ENCODE data around the gene GPS1. TPM values are rescaled to one million over a fixed set of nuclear protein-coding genes. Genes with fewer than 3 reads are reported as not detected.

The GPS1 gene
- total RNA-seq, 2 experiments from 2014 or later: 97.6 to 104 TPM

GRCh38 chr17:82077617-82078358 is 26.1 kb downstream of the GPS1 start:
- ChIA-PET POLR2A (interaction anchor here (1.4 kb wide), 1 partner anchor 12 kb away, joined by 7 read pairs; the partner anchor contains the start of gene DUS1L), CTCF (no interaction called here)
- Mint-ChIP-seq H3K4me3 (no peak overlapping the region), H3K9me3 (ENCODE audit: insufficient read depth) (no peaks in the 10 kb centered on the region), H3K36me3 (ENCODE audit: low read depth) (peaks cover 15% of the 10 kb centered on the region), H3K4me1 (ENCODE audit: low read depth) (no peaks in the 10 kb centered on the region), H3K27ac (no peak overlapping the region), H3K27me3 (ENCODE audit: low read depth) (peaks cover 3% of the 10 kb centered on the region)
- DNase-seq: no peak
- ATAC-seq: no peak

DNA sequence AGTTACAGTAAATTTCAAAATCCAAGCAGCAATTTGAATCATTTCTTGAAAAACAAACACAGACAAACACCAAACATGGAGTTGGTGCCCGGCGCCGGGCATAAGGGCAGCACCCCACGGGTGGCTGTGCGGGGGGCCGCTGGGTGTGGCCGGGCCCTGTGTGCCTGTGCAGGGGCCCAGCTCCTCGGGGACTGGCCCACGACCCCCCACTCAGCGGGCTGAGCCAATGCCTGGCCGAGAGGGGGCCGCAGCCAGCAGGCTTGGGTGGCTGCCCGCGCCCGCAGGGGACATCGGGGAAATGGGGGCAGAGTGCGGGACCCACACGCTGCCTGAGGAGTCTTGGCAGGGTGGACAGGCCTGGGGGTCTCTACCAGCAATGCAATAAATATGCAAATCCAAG is 26.7 kb downstream of the GPS1 start:
- H3K9me3 Mint-ChIP-seq (ENCODE audit: insufficient read depth): no peaks in the 10 kb centered on the region
- H3K27me3 Mint-ChIP-seq (ENCODE audit: low read depth): peaks cover 3% of the 10 kb centered on the region
- no peaks in the 10 kb centered on the region for H3K4me1 Mint-ChIP-seq (ENCODE audit: low read depth)
- no peak for ATAC-seq
- DNase-seq: no peak
- POLR2A ChIA-PET: no interaction called here
- no peak overlapping the region for H3K4me3 Mint-ChIP-seq
- CTCF ChIA-PET: no interaction called here
- H3K27ac Mint-ChIP-seq: no peak overlapping the region
- H3K36me3 Mint-ChIP-seq (ENCODE audit: low read depth): peaks cover 18% of the 10 kb centered on the region

GRCh38 chr17:82079001-82079677 is 27.4 kb downstream of the GPS1 start:
- ChIA-PET POLR2A (no interaction called here), CTCF (no interaction called here)
- Mint-ChIP-seq H3K4me1 (ENCODE audit: low read depth) (no peaks in the 10 kb centered on the region), H3K36me3 (ENCODE audit: low read depth) (peaks cover 21% of the 10 kb centered on the region), H3K9me3 (ENCODE audit: insufficient read depth) (no peaks in the 10 kb centered on the region), H3K27me3 (ENCODE audit: low read depth) (no peaks in the 10 kb centered on the region), H3K4me3 (no peak overlapping the region), H3K27ac (no peak overlapping the region)
- DNase-seq (no peak), ATAC-seq (no peak)

GRCh38 chr17:82080048-82080788 is 28.5 kb downstream of the GPS1 start:
- no peak overlapping the region for H3K4me3 Mint-ChIP-seq
- no peaks in the 10 kb centered on the region for H3K9me3 Mint-ChIP-seq (ENCODE audit: insufficient read depth)
- ChIA-PET POLR2A (interaction anchor here (0.6 kb wide), 1 partner anchor 226 kb away, joined by 3 read pairs; no protein-coding TSS in a partner anchor), CTCF (no interaction called here)
- peaks cover 28% of the 10 kb centered on the region for H3K36me3 Mint-ChIP-seq (ENCODE audit: low read depth)
- H3K4me1 Mint-ChIP-seq (ENCODE audit: low read depth): no peaks in the 10 kb centered on the region
- DNase-seq: no peak
- no peaks in the 10 kb centered on the region for H3K27me3 Mint-ChIP-seq (ENCODE audit: low read depth)
- H3K27ac Mint-ChIP-seq: no peak overlapping the region
- no peak for ATAC-seq

GRCh38 chr17:82080789-82081464 is 29.2 kb downstream of the GPS1 start:
- ChIA-PET POLR2A (interaction anchor here (0.6 kb wide), 1 partner anchor 227 kb away, joined by 3 read pairs; no protein-coding TSS in a partner anchor), CTCF (no interaction called here)
- DNase-seq (no peak), ATAC-seq (no peak)
- Mint-ChIP-seq H3K4me1 (ENCODE audit: low read depth) (no peaks in the 10 kb centered on the region), H3K9me3 (ENCODE audit: insufficient read depth) (no peaks in the 10 kb centered on the region), H3K36me3 (ENCODE audit: low read depth) (peaks cover 28% of the 10 kb centered on the region), H3K27me3 (ENCODE audit: low read depth) (no peaks in the 10 kb centered on the region), H3K4me3 (no peak overlapping the region), H3K27ac (no peak overlapping the region)

- H3K27ac Mint-ChIP-seq: no peak overlapping the region
- ATAC-seq: no peak
- no peaks in the 10 kb centered on the region for H3K9me3 Mint-ChIP-seq (ENCODE audit: insufficient read depth)
- ChIA-PET POLR2A (interaction anchor here (0.6 kb wide), 1 partner anchor 11 kb away, joined by 3 read pairs; no protein-coding TSS in a partner anchor), CTCF (no interaction called here)
- H3K27me3 Mint-ChIP-seq (ENCODE audit: low read depth): no peaks in the 10 kb centered on the region
- no peak for DNase-seq
- no peaks in the 10 kb centered on the region for H3K4me1 Mint-ChIP-seq (ENCODE audit: low read depth)
- H3K4me3 Mint-ChIP-seq: no peak overlapping the region
- peaks cover 30% of the 10 kb centered on the region for H3K36me3 Mint-ChIP-seq (ENCODE audit: low read depth)
These were observed 29.8 kb downstream of the GPS1 start for GRCh38 chr17:82081546-82081945.

DNA sequence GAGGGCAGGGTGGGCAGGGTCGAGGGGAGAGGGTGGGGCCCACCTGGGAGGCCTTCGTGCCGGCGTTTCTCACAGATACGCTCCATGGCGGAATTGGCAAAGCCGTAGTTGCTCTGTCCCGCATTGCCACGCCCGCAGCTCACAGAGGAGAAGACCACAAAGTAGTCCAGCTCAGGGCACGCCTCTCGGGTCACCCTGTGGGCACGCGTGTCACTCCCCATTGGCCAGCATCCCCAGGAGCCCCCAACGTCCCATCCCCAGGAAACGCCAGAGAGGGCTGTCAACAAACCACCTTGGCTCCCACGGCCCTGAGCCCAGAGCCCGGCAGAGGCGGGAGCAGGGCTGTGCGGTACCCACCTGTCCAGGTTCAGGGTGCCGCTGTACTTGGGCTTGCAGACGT is 30.3 kb downstream of the GPS1 start:
- Mint-ChIP-seq H3K9me3 (ENCODE audit: insufficient read depth) (no peaks in the 10 kb centered on the region), H3K36me3 (ENCODE audit: low read depth) (peaks cover 30% of the 10 kb centered on the region), H3K27ac (no peak overlapping the region), H3K4me3 (no peak overlapping the region), H3K4me1 (ENCODE audit: low read depth) (no peaks in the 10 kb centered on the region), H3K27me3 (ENCODE audit: low read depth) (no peaks in the 10 kb centered on the region)
- ChIA-PET CTCF (no interaction called here), POLR2A (interaction anchor here (0.6 kb wide), 1 partner anchor 11 kb away, joined by 3 read pairs; no protein-coding TSS in a partner anchor)
- no peak for DNase-seq
- ATAC-seq: no peak

DNA sequence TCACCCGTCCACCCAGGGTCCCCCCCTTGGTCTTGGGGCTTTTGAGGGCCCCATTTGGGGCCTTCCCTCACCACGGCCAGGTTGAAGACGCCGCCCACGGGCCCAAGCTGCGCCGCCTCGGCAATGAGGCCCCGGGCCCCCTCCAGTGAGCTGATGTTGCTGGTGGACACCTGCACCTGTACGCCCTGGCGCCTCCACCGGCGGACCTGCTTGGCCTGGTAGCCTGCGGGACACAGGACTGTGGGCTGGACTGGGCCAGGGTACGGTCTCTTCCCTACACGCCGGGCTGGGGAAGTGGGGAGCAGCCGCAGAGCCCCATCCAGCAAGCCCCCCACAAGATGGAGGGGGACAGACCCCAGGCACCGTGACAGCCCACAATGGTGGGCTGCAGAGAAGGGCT is 30.8 kb downstream of the GPS1 start:
- Mint-ChIP-seq H3K36me3 (ENCODE audit: low read depth) (peaks cover 30% of the 10 kb centered on the region), H3K4me3 (no peak overlapping the region), H3K27ac (no peak overlapping the region), H3K27me3 (ENCODE audit: low read depth) (no peaks in the 10 kb centered on the region), H3K9me3 (ENCODE audit: insufficient read depth) (no peaks in the 10 kb centered on the region), H3K4me1 (ENCODE audit: low read depth) (no peaks in the 10 kb centered on the region)
- no peak for ATAC-seq
- ChIA-PET POLR2A (no interaction called here), CTCF (no interaction called here)
- DNase-seq: no peak

- no peaks in the 10 kb centered on the region for H3K9me3 Mint-ChIP-seq (ENCODE audit: insufficient read depth)
- POLR2A ChIA-PET: no interaction called here
- CTCF ChIA-PET: no interaction called here
- DNase-seq: no peak
- no peaks in the 10 kb centered on the region for H3K4me1 Mint-ChIP-seq (ENCODE audit: low read depth)
- ATAC-seq: no peak
- no peak overlapping the region for H3K4me3 Mint-ChIP-seq
- H3K27ac Mint-ChIP-seq: no peak overlapping the region
- no peaks in the 10 kb centered on the region for H3K27me3 Mint-ChIP-seq (ENCODE audit: low read depth)
- H3K36me3 Mint-ChIP-seq (ENCODE audit: low read depth): peaks cover 32% of the 10 kb centered on the region
These were observed 31.3 kb downstream of the GPS1 start for GRCh38 chr17:82083009-82083408.

GRCh38 chr17:82083533-82084359 is 32.0 kb downstream of the GPS1 start:
- Mint-ChIP-seq H3K9me3 (ENCODE audit: insufficient read depth) (no peaks in the 10 kb centered on the region), H3K4me1 (ENCODE audit: low read depth) (no peaks in the 10 kb centered on the region), H3K36me3 (ENCODE audit: low read depth) (peaks cover 33% of the 10 kb centered on the region), H3K4me3 (no peak overlapping the region), H3K27ac (no peak overlapping the region), H3K27me3 (ENCODE audit: low read depth) (no peaks in the 10 kb centered on the region)
- POLR2A ChIA-PET: no interaction called here
- CTCF ChIA-PET: no interaction called here
- ATAC-seq (no peak), DNase-seq (no peak)

DNA sequence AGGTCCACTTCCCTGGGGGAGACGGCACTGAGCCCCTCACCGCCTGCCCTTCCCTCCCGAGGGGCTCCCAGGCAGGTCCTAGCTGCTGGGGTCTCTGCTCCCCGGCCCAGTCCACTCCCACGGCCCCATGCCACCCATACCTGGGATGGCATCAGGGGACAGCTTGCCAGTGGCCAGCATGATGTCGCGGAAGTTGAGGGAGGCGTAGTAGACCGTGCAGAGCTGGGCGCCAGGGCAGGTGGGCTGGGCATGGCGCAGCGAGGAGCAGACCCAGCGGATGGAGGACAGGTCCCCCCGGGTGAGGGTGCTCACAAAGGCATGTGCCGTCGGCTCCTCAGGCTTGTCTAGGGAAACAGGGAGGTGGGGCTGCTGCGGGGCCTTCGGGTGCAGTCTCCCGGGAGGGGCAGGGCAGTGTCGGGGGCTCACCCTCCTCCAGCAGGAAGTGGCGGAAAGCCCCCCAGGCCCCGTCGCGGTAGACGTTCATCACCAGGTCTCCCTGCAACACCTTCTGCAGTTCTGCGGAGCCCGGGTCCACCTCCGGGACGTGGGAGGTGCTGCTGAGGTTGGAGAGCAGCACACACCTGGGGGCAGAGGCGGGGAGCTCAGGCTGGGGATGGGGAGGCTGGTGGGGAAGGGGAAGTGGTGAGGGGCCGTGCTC is 32.8 kb downstream of the GPS1 start:
- Mint-ChIP-seq H3K4me1 (ENCODE audit: low read depth) (no peaks in the 10 kb centered on the region), H3K27ac (no peak overlapping the region), H3K4me3 (no peak overlapping the region), H3K27me3 (ENCODE audit: low read depth) (no peaks in the 10 kb centered on the region), H3K9me3 (ENCODE audit: insufficient read depth) (no peaks in the 10 kb centered on the region), H3K36me3 (ENCODE audit: low read depth) (peaks cover 29% of the 10 kb centered on the region)
- POLR2A ChIA-PET: no interaction called here
- no peak for ATAC-seq
- CTCF ChIA-PET: no interaction called here
- no peak for DNase-seq

Data from activated CD8-positive, alpha-beta T cell treated with anti-CD3 and anti-CD28 coated beads, Interleukin-2, amount 10 ng/mL, durations not matched to agents 7 days and 5 days (primary cell).